Measurements from ENCODE around the gene ZSCAN5B. TPM values are rescaled to one million over a fixed set of nuclear protein-coding genes. Genes with fewer than 3 reads are reported as not detected.

Gene ZSCAN5B
- total RNA-seq, 1 experiment from 2014 or later: not detected

GRCh38 chr19:56155124-56155687, 42.4 kb downstream of the ZSCAN5B start:
- Histone ChIP-seq H3K27me3 (ENCODE audit: low read length) (no peaks in the 10 kb centered on the region), H3K9ac (ENCODE audit: low read length) (no peak overlapping the region), H3K9me3 (ENCODE audit: low read length) (no peaks in the 10 kb centered on the region), H3K36me3 (ENCODE audit: low read depth, low read length) (peaks cover 23% of the 10 kb centered on the region), H3K79me2 (ENCODE audit: low read length) (peaks cover 13% of the 10 kb centered on the region), H3F3A (ENCODE audit: low read length, unreplicated experiment) (no peaks in the 10 kb centered on the region), H3K4me3 (ENCODE audit: low read length) (no peak overlapping the region), H3K27ac (ENCODE audit: low read length) (no peak overlapping the region), H3K4me2 (ENCODE audit: low read length) (no peak overlapping the region), H2AFZ (ENCODE audit: low read length) (no peak overlapping the region), H3K4me1 (ENCODE audit: insufficient read depth, low read length) (no peaks in the 10 kb centered on the region), H4K20me1 (ENCODE audit: low read length) (0 out of 2 replicates have a peak, but pooled peaks cover 8% of the 10 kb centered on the region), H3K9me2 (replicated peaks; ENCODE audit: low read length) (no peaks in the 10 kb centered on the region)
- ChIA-PET CTCF (no interaction called here), POLR2A (ENCODE audit: unreplicated experiment) (no interaction called here)
- ATAC-seq: no peak
- intact Hi-C loops (cut with micrococcal nuclease): no loop called here
- no peak for DNase-seq
- BruUV-seq (replicated peaks): no TSS peak
- TF ChIP-seq EZH2 (IDR thresholded peaks at IDR 0.05; ENCODE audit: low read length, unreplicated experiment) (no peak), CTCF (conservative IDR thresholded peaks at IDR 0.05; ENCODE audit: low read depth, low read length) (peak; percentile 57), EZH2phosphoT487 (IDR thresholded peaks at IDR 0.05; ENCODE audit: borderline replicate concordance, low read length) (no peak)

- Histone ChIP-seq H3K27ac (ENCODE audit: low read length) (no peak overlapping the region), H3K79me2 (ENCODE audit: low read length) (peaks cover 21% of the 10 kb centered on the region), H3K4me2 (ENCODE audit: low read length) (no peak overlapping the region), H3K36me3 (ENCODE audit: low read depth, low read length) (peaks cover 22% of the 10 kb centered on the region), H3K9me3 (ENCODE audit: low read length) (no peaks in the 10 kb centered on the region), H3F3A (ENCODE audit: low read length, unreplicated experiment) (no peaks in the 10 kb centered on the region), H3K9me2 (replicated peaks; ENCODE audit: low read length) (no peaks in the 10 kb centered on the region), H3K9ac (ENCODE audit: low read length) (no peak overlapping the region), H3K4me1 (ENCODE audit: insufficient read depth, low read length) (no peaks in the 10 kb centered on the region), H3K4me3 (ENCODE audit: low read length) (no peak overlapping the region), H3K27me3 (ENCODE audit: low read length) (no peaks in the 10 kb centered on the region), H4K20me1 (ENCODE audit: low read length) (0 out of 2 replicates have a peak, but pooled peaks cover 8% of the 10 kb centered on the region), H2AFZ (ENCODE audit: low read length) (no peak overlapping the region)
- TF ChIP-seq EZH2 (IDR thresholded peaks at IDR 0.05; ENCODE audit: low read length, unreplicated experiment) (no peak), CTCF (conservative IDR thresholded peaks at IDR 0.05; ENCODE audit: low read depth, low read length) (no peak)
- DNase-seq (no peak), ATAC-seq (no peak)
- intact Hi-C loops (cut with micrococcal nuclease): no loop called here
- BruUV-seq (replicated peaks): no TSS peak
- ChIA-PET CTCF (no interaction called here), POLR2A (ENCODE audit: unreplicated experiment) (no interaction called here)
These were observed 44.1 kb downstream of the ZSCAN5B start for GRCh38 chr19:56153507-56153906.

GRCh38 chr19:56152644-56153043, 44.9 kb downstream of the ZSCAN5B start:
- H3K9me3 ChIP-seq (ENCODE audit: low read length): no peaks in the 10 kb centered on the region
- 0 out of 2 replicates have a peak, but pooled peaks cover 8% of the 10 kb centered on the region for H4K20me1 ChIP-seq (ENCODE audit: low read length)
- H3K79me2 ChIP-seq (ENCODE audit: low read length): peaks cover 21% of the 10 kb centered on the region
- DNase-seq (no peak), ATAC-seq (no peak)
- H3F3A ChIP-seq (ENCODE audit: low read length, unreplicated experiment): no peaks in the 10 kb centered on the region
- no peaks in the 10 kb centered on the region for H3K27me3 ChIP-seq (ENCODE audit: low read length)
- no peak overlapping the region for H2AFZ ChIP-seq (ENCODE audit: low read length)
- H3K27ac ChIP-seq (ENCODE audit: low read length): no peak overlapping the region
- no peak overlapping the region for H3K4me3 ChIP-seq (ENCODE audit: low read length)
- H3K9me2 ChIP-seq (replicated peaks; ENCODE audit: low read length): no peaks in the 10 kb centered on the region
- TF ChIP-seq CTCF (conservative IDR thresholded peaks at IDR 0.05; ENCODE audit: low read depth, low read length) (no peak), EZH2 (IDR thresholded peaks at IDR 0.05; ENCODE audit: low read length, unreplicated experiment) (no peak), EZH2phosphoT487 (IDR thresholded peaks at IDR 0.05; ENCODE audit: borderline replicate concordance, low read length) (no peak)
- peaks cover 16% of the 10 kb centered on the region for H3K36me3 ChIP-seq (ENCODE audit: low read depth, low read length)
- BruUV-seq (replicated peaks): no TSS peak
- no peaks in the 10 kb centered on the region for H3K4me1 ChIP-seq (ENCODE audit: insufficient read depth, low read length)
- ChIA-PET CTCF (no interaction called here), POLR2A (ENCODE audit: unreplicated experiment) (no interaction called here)
- no peak overlapping the region for H3K9ac ChIP-seq (ENCODE audit: low read length)
- no peak overlapping the region for H3K4me2 ChIP-seq (ENCODE audit: low read length)
- intact Hi-C loops (cut with micrococcal nuclease): no loop called here

All from PC-3 (cell line).